Prostate gland (tissue), 2 donors: ENCODE results near the gene ADGRG1. TPM values are rescaled to one million over a fixed set of nuclear protein-coding genes. Genes with fewer than 3 reads are reported as not detected.

Experiments
- DNase-seq: peaks from one replicate; pipeline ENCODE4 v3.0.0-alpha.2; 2019; ENCODE audit warnings: low spot score
- H3K27ac ChIP-seq, 2 donors: fragments of 200-600 bp; sonication (generic); 2 replicates each; pipeline ENCODE4 v1.5.1; 2017 to 2019
- H3K27me3 ChIP-seq: fragments of 200-600 bp; sonication (generic); replicated peaks from 2 replicates; pipeline ENCODE4 v1.5.1; 2019; ENCODE audit not compliant: insufficient read depth
- H3K36me3 ChIP-seq, 2 donors: fragments of 200-600 bp; sonication (generic); 1 replicate in 1 of 2; 2 replicates in 1 of 2; pipeline versions ENCODE4 v1.5.1 to v1.8.1; 2017 to 2019
- H3K4me1 ChIP-seq: fragments of 200-600 bp; sonication (generic); replicated peaks from 2 replicates; pipeline ENCODE4 v1.5.1; 2019
- H3K4me3 ChIP-seq, 2 donors: fragments of 200-600 bp; sonication (generic); 2 replicates each; pipeline ENCODE4 v1.5.1; 2017 to 2019
- H3K9me3 ChIP-seq: fragments of 200-600 bp; sonication (generic); 2 replicates; pipeline ENCODE4 v1.5.1; 2017
- POLR2A ChIP-seq: fragments of 450-650 bp; IDR thresholded peaks from one replicate; pipeline ENCODE4 v1.6.1; 2016; ENCODE audit warnings: antibody characterized with exemption, mild to moderate bottlenecking
- POLR2AphosphoS5 ChIP-seq: sonication (generic); formaldehyde crosslinking; IDR thresholded peaks from one replicate; pipeline ENCODE4 v1.6.1; 2017; ENCODE audit warnings: antibody characterized with exemption
- WGBS: methylation state at CpG from one replicate; pipeline ENCODE4 v1.1.5; 2018; 5-methylcytosine and 5-hydroxymethylcytosine counted together
- intact Hi-C: fragments of 100-400 bp; cut with DNase I; formaldehyde crosslinking; loops from one replicate; pipeline ENCODE4 v1.14.2; 2022
- total RNA-seq, 2 donors: library from RNA; depleted of rRNA; stranded (reverse); fragments of >200 nt; gene quantifications; one replicate each; pipeline ENCODE4 v1.1.0, GENCODE V29; 2016
- TF ChIP-seq, protein P1 (sequence below), 4 experiments: fragments of 200-600 bp in 2 of 4; fragments of 450-650 bp in 2 of 4; sonication (generic) in 2 of 4; IDR thresholded peaks; 1 replicate in 3 of 4; 2 replicates in 1 of 4; pipeline ENCODE4 v1.5.1; 2016 to 2019; ENCODE audit warnings: antibody characterized with exemption in 4 of 4, mild to moderate bottlenecking in 2 of 4, moderate library complexity in 2 of 4

The ADGRG1 gene
- total RNA-seq, 2 donors from 2014 or later: 78.5 to 347 TPM

DNA sequence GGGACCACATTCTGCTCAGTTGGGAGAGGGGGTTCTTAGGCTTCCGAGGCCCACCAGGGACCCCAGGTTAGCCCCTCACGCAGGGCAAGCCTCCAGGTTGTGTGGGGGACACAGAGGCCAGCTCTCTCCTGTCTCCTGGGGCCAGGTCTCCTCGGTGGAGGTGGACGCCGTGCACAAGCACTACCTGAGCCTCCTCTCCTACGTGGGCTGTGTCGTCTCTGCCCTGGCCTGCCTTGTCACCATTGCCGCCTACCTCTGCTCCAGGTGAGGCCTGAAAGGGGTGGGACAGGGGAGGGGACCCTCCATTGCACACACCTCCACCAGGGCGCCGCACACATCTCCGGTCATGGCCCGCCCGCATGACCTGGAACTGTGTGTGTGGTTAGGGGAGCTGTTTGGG is 28.8 kb downstream of the ADGRG1 start:
- DNase-seq: no peak
- Histone ChIP-seq H3K9me3 (no peaks in the 10 kb centered on the region), H3K27me3 (no peaks in the 10 kb centered on the region), H3K36me3 (peaks cover 0 to 6% of the 10 kb centered on the region in 2 donors), H3K27ac (no peak overlapping the region), H3K4me1 (no peaks in the 10 kb centered on the region), H3K4me3 (no peak overlapping the region)
- 90% methylated on average over 13 of the region's 13 CpGs for WGBS
- intact Hi-C loops: loop anchor here (10.0 kb wide), 1 partner anchor 58 kb away; no protein-coding TSS in a partner anchor
- TF ChIP-seq POLR2A: no peak
- no peak for TF ChIP-seq POLR2AphosphoS5
- TF ChIP-seq, protein P1, sequence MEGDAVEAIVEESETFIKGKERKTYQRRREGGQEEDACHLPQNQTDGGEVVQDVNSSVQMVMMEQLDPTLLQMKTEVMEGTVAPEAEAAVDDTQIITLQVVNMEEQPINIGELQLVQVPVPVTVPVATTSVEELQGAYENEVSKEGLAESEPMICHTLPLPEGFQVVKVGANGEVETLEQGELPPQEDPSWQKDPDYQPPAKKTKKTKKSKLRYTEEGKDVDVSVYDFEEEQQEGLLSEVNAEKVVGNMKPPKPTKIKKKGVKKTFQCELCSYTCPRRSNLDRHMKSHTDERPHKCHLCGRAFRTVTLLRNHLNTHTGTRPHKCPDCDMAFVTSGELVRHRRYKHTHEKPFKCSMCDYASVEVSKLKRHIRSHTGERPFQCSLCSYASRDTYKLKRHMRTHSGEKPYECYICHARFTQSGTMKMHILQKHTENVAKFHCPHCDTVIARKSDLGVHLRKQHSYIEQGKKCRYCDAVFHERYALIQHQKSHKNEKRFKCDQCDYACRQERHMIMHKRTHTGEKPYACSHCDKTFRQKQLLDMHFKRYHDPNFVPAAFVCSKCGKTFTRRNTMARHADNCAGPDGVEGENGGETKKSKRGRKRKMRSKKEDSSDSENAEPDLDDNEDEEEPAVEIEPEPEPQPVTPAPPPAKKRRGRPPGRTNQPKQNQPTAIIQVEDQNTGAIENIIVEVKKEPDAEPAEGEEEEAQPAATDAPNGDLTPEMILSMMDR (IDR thresholded peaks at IDR 0.05): no peak

DNA sequence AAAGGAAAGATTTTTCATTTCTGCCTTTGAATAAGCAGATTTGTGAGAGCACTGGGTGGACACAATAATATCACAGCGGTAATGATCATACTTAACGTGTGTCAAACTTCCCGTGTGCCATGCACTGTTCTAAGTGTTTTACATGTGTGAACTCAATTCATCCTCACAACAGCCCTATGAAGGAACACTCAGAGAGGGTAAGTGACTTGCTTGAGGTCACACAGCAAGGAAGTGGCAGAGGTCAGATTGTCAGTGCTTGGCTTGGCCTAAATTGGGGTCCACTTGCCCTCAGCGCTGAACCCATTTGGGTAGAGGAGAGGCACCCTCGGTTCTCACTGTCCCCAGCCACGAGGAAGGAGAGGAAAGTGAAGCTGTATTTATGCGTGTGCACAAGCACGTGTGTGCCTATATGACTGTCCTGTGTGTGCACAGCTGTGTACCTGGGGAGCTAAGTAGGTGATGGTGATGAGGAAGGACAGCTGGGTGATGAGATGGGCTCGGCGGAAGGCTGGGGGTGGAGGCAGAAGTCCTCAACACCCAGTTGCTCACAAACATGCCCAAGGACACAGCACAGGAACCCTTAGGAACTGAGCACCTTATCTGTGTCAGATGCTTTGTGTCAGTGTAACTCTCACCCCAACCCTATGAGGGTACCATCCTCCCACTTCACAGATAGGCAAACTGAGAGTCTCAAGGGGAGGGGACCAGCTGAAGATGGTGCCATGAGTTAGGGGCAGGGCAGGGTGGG is 29.9 kb downstream of the ADGRG1 start:
- TF ChIP-seq POLR2AphosphoS5 (no peak), POLR2A (no peak)
- TF ChIP-seq, protein P1 (IDR thresholded peaks at IDR 0.05): no peak
- intact Hi-C loops: loop anchor here (10.0 kb wide), 1 partner anchor 56 kb away; no protein-coding TSS in a partner anchor
- Histone ChIP-seq H3K27ac (no peak overlapping the region), H3K36me3 (peaks cover 0 to 6% of the 10 kb centered on the region in 2 donors), H3K4me1 (no peaks in the 10 kb centered on the region), H3K27me3 (no peaks in the 10 kb centered on the region), H3K4me3 (no peak overlapping the region), H3K9me3 (no peaks in the 10 kb centered on the region)
- WGBS: 85% methylated on average over 10 of the region's 10 CpGs
- DNase-seq: no peak

DNA sequence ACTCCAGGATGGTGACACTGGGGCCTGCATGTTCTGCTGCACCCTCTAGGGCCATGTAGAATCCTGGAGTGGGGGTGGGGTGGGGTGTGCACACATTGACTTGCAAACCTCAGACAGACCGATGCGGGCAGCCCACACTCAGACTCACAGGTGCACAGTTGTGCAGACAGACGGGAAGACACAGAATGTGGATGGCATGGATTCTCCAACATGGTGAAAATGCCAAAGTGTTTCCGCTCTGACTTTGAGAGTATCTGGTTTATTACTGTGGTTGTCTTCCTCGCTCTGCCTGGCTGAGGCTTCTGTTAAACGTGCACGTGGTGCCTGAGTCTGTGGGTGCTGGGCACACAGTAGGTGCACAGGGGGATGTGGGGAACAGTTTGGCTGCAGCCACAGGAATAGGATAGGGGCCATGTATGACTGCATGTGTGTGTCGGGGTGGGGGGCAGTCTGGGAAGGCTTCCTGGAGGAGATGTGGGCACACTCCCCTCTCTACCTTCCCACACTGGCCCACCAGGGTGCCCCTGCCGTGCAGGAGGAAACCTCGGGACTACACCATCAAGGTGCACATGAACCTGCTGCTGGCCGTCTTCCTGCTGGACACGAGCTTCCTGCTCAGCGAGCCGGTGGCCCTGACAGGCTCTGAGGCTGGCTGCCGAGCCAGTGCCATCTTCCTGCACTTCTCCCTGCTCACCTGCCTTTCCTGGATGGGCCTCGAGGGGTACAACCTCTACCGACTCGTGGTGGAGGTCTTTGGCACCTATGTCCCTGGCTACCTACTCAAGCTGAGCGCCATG is 30.6 kb downstream of the ADGRG1 start:
- TF ChIP-seq POLR2A: no peak
- Histone ChIP-seq H3K36me3 (peaks cover 0 to 6% of the 10 kb centered on the region in 2 donors), H3K4me3 (no peak overlapping the region), H3K27ac (no peak overlapping the region), H3K27me3 (no peaks in the 10 kb centered on the region), H3K4me1 (no peaks in the 10 kb centered on the region), H3K9me3 (no peaks in the 10 kb centered on the region)
- intact Hi-C loops: loop anchor here (10.0 kb wide), 1 partner anchor 56 kb away; no protein-coding TSS in a partner anchor
- 79% methylated on average over 19 of the region's 19 CpGs for WGBS
- no peak for DNase-seq

DNA sequence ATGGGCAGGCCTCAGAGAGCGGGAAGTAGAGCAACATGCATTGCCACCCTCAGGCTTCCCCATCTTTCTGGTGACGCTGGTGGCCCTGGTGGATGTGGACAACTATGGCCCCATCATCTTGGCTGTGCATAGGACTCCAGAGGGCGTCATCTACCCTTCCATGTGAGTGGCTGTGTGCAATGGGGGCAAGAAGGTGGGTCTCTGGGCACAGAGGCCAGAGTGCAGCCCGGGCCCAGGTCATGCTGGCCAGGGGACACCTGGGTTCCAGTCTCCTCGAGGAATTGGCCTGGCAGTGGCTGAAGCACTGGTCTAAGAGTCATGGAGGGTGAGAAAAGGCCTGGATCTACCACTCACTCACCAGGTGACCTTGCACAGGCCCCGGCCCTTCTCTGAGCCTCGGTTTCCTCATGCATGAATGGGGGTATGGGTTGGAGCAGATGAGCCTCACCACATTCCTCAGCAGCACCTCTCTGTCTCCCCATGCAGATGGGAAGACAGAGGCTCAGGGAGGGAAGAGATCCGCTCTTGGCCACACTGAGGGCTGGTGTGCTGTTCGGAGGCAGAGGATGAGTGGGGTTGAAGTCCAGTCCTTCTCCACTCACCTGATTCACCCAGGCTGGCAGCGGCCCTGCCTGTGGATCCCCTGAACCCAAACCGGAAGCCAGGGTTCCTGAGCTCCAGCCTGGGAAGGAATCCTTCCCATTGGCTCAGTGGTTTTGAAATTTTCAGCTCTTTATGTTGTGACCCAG is 32.5 kb downstream of the ADGRG1 start:
- Histone ChIP-seq H3K27me3 (no peaks in the 10 kb centered on the region), H3K9me3 (no peaks in the 10 kb centered on the region), H3K27ac (no peak overlapping the region), H3K4me3 (no peak overlapping the region), H3K4me1 (no peaks in the 10 kb centered on the region), H3K36me3 (peaks cover 0 to 6% of the 10 kb centered on the region in 2 donors)
- 96% methylated on average over 11 of the region's 11 CpGs for WGBS
- intact Hi-C loops: no loop called here
- no peak for DNase-seq
- TF ChIP-seq, protein P1 (IDR thresholded peaks at IDR 0.05): no peak
- TF ChIP-seq POLR2A: no peak

DNA sequence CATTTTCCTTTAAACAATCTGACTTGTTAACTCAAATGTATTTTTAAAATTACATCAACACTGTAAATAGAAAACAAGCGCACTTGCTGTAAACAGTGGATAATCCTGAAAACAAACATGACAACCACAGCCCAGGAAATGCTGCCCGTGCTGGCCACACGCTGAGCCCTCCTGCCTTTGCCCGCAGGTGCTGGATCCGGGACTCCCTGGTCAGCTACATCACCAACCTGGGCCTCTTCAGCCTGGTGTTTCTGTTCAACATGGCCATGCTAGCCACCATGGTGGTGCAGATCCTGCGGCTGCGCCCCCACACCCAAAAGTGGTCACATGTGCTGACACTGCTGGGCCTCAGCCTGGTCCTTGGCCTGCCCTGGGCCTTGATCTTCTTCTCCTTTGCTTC is 33.1 kb downstream of the ADGRG1 start:
- DNase-seq: no peak
- intact Hi-C loops: no loop called here
- Histone ChIP-seq H3K36me3 (peaks cover 0 to 6% of the 10 kb centered on the region in 2 donors), H3K9me3 (no peaks in the 10 kb centered on the region), H3K4me3 (no peak overlapping the region), H3K27me3 (no peaks in the 10 kb centered on the region), H3K27ac (no peak overlapping the region), H3K4me1 (no peaks in the 10 kb centered on the region)
- WGBS: 89% methylated on average over 7 of the region's 7 CpGs
- no peak for TF ChIP-seq POLR2AphosphoS5
- TF ChIP-seq POLR2A: no peak
- TF ChIP-seq, protein P1 (IDR thresholded peaks at IDR 0.05): no peak
